ENCODE data around the gene ARRDC2. TPM values are rescaled to one million over a fixed set of nuclear protein-coding genes. Genes with fewer than 3 reads are reported as not detected.

The ARRDC2 gene
- 82.7 TPM for total RNA-seq
- long read RNA-seq, transcript ARRDC2-203 (2 exons, 3,748 nt): minor isoform, 15 of 179 reads
- long read RNA-seq, transcript ARRDC2-201 (8 exons, 2,503 nt): minor isoform, 26 of 179 reads
- long read RNA-seq, transcript ARRDC2-202 (8 exons, 2,528 nt): major isoform, 77 of 179 reads
- long read RNA-seq, partial matches to known transcripts: 25 of 179 reads
- long read RNA-seq, other reads (novel, unspliced or antisense): 36 of 179 reads

DNA sequence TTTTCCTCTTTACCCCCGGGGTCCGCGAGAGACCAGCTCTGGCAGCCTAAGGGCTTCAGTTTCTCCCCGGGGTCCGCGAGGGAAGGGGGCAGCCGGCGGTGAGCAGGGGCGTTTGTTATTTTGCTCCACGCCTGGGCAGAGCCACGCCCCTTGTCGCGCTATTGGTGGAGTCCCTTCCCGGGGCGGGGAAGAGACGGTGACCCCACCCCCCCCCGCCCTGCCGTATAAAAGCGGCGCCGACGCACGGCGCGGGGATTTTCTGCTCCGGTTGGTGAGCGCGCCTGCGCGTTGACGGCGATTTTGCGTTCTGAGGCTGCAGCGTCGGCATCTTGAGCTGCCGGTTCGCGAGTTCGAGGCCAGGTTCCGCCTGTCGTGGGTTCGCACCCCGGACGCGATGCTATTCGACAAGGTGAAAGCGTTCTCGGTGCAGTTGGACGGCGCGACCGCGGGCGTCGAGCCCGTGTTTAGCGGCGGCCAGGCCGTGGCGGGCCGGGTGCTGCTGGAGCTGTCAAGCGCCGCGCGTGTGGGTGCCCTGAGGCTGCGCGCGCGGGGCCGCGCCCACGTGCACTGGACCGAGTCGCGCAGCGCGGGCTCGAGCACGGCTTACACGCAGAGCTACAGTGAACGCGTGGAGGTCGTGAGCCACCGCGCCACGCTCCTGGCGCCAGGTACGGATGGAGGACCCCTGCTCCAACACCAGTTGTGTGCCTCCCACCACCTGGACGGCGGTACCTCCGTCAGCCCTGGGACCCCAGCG lies at the start of gene ARRDC2:
TSS of gene ARRDC2 (plus strand) at position 254 of the 757 bp plus-strand sequence. CDS start at position 395, 141 bp downstream.
- TF ChIP-seq, protein P1, sequence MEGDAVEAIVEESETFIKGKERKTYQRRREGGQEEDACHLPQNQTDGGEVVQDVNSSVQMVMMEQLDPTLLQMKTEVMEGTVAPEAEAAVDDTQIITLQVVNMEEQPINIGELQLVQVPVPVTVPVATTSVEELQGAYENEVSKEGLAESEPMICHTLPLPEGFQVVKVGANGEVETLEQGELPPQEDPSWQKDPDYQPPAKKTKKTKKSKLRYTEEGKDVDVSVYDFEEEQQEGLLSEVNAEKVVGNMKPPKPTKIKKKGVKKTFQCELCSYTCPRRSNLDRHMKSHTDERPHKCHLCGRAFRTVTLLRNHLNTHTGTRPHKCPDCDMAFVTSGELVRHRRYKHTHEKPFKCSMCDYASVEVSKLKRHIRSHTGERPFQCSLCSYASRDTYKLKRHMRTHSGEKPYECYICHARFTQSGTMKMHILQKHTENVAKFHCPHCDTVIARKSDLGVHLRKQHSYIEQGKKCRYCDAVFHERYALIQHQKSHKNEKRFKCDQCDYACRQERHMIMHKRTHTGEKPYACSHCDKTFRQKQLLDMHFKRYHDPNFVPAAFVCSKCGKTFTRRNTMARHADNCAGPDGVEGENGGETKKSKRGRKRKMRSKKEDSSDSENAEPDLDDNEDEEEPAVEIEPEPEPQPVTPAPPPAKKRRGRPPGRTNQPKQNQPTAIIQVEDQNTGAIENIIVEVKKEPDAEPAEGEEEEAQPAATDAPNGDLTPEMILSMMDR (IDR thresholded peaks at IDR 0.05): no peak
- intact Hi-C loops (cut with DNase I): loop anchor here (2.0 kb wide), 1 partner anchor 51 kb away; no protein-coding TSS in a partner anchor
- Histone ChIP-seq H3K36me3 (peaks cover 45% of the 10 kb centered on the region), H3K4me1 (peaks cover 15% of the 10 kb centered on the region), H3K27me3 (no peaks in the 10 kb centered on the region), H3K4me3 (peak within 1 kb of the TSS; percentile 65), H3K27ac (peak within 1 kb of the TSS; percentile 89), H3K9me3 (no peaks in the 10 kb centered on the region)
- ATAC-seq (peak; percentile 88), DNase-seq (peak; percentile 94)

DNA sequence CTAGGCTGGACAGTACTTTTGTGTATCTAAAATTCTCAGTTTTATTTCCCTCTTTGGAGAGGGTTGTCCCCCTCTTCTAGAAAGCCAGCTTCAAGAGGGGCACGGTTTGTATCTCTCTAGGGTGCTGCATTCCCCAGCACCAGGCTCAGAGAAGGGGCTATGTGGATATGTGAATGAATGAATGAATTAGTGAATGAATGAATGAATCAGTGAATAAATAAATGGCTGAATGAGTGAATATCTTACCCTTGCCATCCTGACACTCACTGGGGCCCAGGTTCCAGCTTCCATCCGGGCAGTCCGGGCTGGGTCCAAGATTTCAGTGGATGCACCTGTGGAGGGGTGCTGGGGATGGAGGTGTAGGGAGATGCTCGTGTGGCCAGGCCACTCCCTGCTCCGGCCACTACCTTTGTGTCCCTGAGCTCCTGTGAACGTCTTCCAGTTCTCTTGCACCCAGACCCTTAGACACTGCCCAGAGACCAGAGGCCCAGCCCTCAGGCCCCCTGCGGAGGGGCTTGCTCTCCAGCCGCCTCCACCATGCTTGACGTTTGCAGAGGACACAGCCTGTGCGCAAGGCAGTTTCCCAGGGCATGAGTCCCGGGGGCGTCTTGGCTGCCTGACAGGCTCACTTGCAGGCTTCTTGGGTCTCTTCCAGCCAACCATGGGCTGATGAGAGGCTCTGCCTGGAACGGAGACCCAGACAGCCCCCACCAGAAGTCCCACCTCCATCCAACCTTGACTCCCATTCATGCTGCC lies 43.9 kb upstream of the ARRDC2 start:
- H3K4me1 ChIP-seq: no peaks in the 10 kb centered on the region
- no peak overlapping the region for H3K4me3 ChIP-seq
- DNase-seq (no peak), ATAC-seq (no peak)
- H3K36me3 ChIP-seq: no peaks in the 10 kb centered on the region
- H3K9me3 ChIP-seq: no peaks in the 10 kb centered on the region
- TF ChIP-seq, protein P1 (IDR thresholded peaks at IDR 0.05): no peak
- intact Hi-C loops (cut with DNase I): no loop called here
- H3K27me3 ChIP-seq: peaks cover 27% of the 10 kb centered on the region
- H3K27ac ChIP-seq: no peak overlapping the region

DNA sequence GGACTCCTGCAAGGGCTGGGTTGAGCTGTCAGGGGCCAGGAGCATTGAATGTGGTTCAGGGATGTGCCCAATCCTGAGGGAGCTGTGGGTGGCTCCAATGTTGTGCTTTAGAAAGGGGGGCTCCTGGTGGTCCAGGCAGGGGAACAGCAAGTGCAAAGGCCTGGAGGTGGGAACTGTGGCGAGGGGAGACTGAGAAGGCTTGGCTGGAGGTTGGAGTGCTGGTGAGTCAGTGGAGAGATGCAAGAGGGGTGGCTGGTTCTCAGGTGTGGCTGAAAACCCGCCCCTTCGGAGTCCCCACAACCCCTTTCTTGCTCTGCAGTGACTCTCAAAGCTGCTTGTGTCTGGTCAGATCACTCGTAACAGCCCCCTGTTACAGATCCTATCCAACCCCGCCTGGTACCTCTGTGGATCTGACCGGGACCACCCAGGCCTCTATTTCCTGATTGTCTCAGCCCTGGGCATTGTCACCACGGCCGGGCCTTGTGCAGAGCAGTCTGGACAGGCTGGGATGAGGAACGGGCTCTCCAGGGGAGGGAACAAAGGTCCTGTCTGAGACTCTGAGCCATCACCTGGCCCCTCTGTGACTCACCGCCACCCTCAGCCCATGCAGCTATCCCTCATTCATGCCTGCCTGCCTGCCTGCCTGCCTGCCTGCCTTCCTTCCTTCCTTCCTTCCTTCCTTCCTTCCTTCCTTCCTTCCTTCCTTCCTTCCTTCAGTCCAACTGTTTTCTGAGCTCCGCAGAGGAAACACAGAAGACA lies 42.4 kb upstream of the ARRDC2 start:
- Histone ChIP-seq H3K27me3 (peaks cover 27% of the 10 kb centered on the region), H3K27ac (no peak overlapping the region), H3K36me3 (no peaks in the 10 kb centered on the region), H3K9me3 (no peaks in the 10 kb centered on the region), H3K4me3 (no peak overlapping the region), H3K4me1 (no peaks in the 10 kb centered on the region)
- TF ChIP-seq, protein P1 (IDR thresholded peaks at IDR 0.05): no peak
- intact Hi-C loops (cut with DNase I): no loop called here
- ATAC-seq (no peak), DNase-seq (no peak)

DNA sequence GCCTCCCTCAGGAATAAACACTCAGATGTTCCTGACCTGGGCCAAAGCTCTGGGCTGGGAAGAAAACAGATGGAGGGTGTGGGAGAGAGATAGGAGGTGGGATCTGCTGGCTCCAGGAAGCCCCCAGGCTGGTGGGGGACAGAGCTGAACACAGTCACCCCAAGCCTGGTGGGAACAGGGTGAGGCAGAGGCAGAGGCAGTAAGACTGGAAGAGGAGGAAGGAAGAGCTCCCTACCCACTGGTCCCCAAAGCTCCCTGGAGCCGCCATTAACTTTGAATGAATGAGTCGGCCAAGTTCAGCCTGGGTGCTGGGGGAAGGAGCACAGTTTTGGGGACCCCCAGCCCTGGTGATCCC lies 41.9 kb upstream of the ARRDC2 start:
- peaks cover 27% of the 10 kb centered on the region for H3K27me3 ChIP-seq
- DNase-seq (no peak), ATAC-seq (no peak)
- no peak overlapping the region for H3K4me3 ChIP-seq
- no peaks in the 10 kb centered on the region for H3K36me3 ChIP-seq
- no peak overlapping the region for H3K27ac ChIP-seq
- H3K4me1 ChIP-seq: no peaks in the 10 kb centered on the region
- no peaks in the 10 kb centered on the region for H3K9me3 ChIP-seq
- intact Hi-C loops (cut with DNase I): no loop called here
- TF ChIP-seq, protein P1 (IDR thresholded peaks at IDR 0.05): no peak

DNA sequence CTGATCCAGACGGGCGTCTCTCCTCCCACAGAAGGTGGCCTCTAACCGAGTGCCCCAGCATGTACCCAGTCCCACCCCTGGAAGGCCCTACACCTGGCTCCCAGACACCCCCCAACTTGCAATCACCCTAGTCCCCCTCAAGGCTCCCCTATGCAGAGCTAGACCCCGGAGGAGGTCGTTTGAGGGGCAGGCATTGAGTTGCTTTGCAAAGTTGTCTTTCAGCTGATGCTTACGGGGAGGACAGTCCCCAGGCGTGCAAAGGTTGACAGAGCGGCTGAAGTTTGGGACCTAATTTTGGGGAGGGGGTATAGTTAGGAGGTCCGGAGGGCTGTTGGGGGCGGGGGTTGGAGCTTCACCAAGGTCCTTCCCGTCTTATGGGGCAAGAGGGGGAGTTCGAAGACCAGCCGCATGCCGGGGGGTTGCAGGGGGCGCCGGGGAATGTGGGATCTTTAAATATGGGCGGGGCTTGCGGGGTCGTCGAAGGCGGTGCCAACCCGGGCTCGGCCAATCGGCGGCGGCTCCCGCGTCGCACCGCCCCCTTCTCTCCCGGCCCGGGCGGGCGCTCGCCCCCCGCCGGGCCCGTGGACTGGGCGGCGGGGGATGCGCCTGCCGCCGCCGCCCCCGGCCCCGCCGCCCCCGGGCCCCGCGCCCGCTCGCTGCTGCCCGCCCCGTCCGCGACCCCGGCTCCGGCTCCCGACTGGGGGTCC lies 41.3 kb upstream of the ARRDC2 start, which contains the start of gene KCNN1:
TSS of gene KCNN1 (plus strand) at position 558 of the 707 bp plus-strand sequence. CDS start 6,782 bp downstream, outside the sequence.
- Histone ChIP-seq H3K9me3 (no peaks in the 10 kb centered on the region), H3K27ac (no peak within 1 kb of the TSS), H3K27me3 (peaks cover 27% of the 10 kb centered on the region), H3K36me3 (no peaks in the 10 kb centered on the region), H3K4me3 (no peak within 1 kb of the TSS), H3K4me1 (no peaks in the 10 kb centered on the region)
- ATAC-seq (no peak), DNase-seq (no peak)
- TF ChIP-seq, protein P1 (IDR thresholded peaks at IDR 0.05): no peak
- intact Hi-C loops (cut with DNase I): no loop called here

Measured in upper lobe of right lung (tissue), 1 donor.